Erythroblast (primary cell): ENCODE results near the gene NTSR1.

Experiments
- GATA1 ChIP-seq: IDR thresholded peaks from 2 replicates; pipeline ENCODE4 v1.6.1; 2011; ENCODE audit warnings: low read depth, mild to moderate bottlenecking, control low read depth, low read length, moderate library complexity
- POLR2A ChIP-seq: IDR thresholded peaks from 2 replicates; pipeline ENCODE4 v1.6.1; 2011; ENCODE audit warnings: mild to moderate bottlenecking, low read length

DNA sequence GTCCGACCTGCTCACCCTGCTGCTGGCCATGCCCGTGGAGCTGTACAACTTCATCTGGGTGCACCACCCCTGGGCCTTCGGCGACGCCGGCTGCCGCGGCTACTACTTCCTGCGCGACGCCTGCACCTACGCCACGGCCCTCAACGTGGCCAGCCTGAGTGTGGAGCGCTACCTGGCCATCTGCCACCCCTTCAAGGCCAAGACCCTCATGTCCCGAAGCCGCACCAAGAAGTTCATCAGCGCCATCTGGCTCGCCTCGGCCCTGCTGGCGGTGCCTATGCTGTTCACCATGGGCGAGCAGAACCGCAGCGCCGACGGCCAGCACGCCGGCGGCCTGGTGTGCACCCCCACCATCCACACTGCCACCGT, 885 bp downstream of the NTSR1 start:
- no peak for TF ChIP-seq POLR2A
- no peak for TF ChIP-seq GATA1
